ENCODE results near the gene FOXA3. TPM values are rescaled to one million over a fixed set of nuclear protein-coding genes. Genes with fewer than 3 reads are reported as not detected.

Gene FOXA3
- total RNA-seq, 2 donors from 2014 or later, result 0.09 to 1.1 TPM

DNA sequence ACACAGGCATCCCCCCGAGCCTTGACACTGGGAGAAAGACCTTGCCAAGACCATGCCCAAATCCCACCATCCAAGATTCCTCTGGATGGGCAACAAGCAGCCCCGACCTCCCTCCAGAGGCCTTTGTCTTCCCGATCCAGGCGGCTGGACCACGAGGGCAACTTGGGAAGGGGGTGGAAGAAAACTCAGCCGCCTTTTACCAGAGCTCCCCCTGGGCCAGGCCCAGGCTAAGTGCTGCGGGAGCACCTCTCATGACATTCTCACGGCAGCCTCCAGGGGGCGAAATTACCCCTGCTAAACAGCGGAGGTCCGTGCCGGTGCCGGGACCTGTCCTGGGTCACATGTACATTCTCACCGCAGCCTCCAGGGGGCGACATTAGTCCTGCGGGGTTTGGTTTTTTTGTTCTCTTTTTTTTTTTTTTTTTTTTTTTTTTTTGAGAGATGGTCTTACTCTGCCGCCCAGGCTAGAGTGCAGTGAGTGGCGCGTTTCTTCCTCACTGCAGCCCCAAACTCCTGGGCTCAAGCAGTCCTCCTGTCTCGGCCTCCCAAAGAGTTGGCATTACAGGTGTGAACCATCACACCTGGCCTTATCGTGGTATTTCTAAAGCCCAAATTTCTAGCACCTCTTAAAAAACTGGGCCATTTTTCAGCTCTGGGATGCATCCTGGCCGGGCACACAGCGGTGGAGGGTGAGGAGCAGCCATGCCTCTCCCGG lies 47.0 kb upstream of the FOXA3 start:
- no peaks in the 10 kb centered on the region for H3K9me3 ChIP-seq
- H3K36me3 ChIP-seq, result no peaks in the 10 kb centered on the region
- intact Hi-C loops (cut with DNase I), result loop anchor here (5.0 kb wide), 1 partner anchor 65 kb away; no protein-coding TSS in a partner anchor
- peak; percentile 89 for DNase-seq (ENCODE audit: low spot score)
- H3K27me3 ChIP-seq (replicated peaks; ENCODE audit: insufficient read depth), result no peaks in the 10 kb centered on the region
- H3K4me3 ChIP-seq, result no peak overlapping the region
- 22% methylated on average over 24 of the region's 24 CpGs for WGBS
- H3K4me1 ChIP-seq (replicated peaks), result no peaks in the 10 kb centered on the region
- H3K27ac ChIP-seq, result no peak overlapping the region
- TF ChIP-seq POLR2A (IDR thresholded peaks at IDR 0.05), result no peak
- TF ChIP-seq, protein P1, sequence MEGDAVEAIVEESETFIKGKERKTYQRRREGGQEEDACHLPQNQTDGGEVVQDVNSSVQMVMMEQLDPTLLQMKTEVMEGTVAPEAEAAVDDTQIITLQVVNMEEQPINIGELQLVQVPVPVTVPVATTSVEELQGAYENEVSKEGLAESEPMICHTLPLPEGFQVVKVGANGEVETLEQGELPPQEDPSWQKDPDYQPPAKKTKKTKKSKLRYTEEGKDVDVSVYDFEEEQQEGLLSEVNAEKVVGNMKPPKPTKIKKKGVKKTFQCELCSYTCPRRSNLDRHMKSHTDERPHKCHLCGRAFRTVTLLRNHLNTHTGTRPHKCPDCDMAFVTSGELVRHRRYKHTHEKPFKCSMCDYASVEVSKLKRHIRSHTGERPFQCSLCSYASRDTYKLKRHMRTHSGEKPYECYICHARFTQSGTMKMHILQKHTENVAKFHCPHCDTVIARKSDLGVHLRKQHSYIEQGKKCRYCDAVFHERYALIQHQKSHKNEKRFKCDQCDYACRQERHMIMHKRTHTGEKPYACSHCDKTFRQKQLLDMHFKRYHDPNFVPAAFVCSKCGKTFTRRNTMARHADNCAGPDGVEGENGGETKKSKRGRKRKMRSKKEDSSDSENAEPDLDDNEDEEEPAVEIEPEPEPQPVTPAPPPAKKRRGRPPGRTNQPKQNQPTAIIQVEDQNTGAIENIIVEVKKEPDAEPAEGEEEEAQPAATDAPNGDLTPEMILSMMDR (IDR thresholded peaks at IDR 0.05), result peak; percentile 91 to 97 (median 94)
- TF ChIP-seq POLR2AphosphoS5 (IDR thresholded peaks at IDR 0.05), result peak; percentile 82

DNA sequence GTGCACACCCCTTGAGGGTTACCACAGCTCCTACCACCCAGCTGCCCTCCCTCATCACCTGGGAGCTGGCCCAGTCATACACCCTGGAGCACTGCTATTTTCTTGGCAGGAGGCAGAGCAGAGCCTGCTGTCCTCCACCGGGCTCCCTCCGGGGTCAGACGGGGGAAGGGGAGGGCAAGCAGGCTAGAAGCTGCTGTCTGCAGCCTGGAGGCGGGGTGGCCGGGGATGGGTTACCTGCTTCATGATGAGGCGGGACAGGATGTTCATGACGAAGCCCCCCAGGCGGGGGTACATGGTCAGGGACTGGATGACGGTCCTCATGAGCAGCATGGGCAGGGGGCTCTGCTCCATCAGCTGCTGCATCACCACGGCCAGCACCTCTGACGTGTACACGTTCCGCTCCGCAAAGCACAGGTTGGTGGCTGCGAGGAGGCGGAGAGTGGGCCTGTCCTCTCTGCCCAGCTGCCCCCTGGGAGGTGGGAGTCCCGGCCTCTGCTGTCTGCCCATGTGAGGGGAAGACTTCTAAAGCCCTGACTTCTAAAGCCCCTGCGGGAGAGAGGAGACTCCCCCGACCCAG lies 46.3 kb upstream of the FOXA3 start:
- no peak overlapping the region for H3K27ac ChIP-seq
- H3K36me3 ChIP-seq, result peaks cover 0 to 4% of the 10 kb centered on the region in 2 donors
- H3K4me1 ChIP-seq (replicated peaks), result no peaks in the 10 kb centered on the region
- H3K27me3 ChIP-seq (replicated peaks; ENCODE audit: insufficient read depth), result no peaks in the 10 kb centered on the region
- no peaks in the 10 kb centered on the region for H3K9me3 ChIP-seq
- intact Hi-C loops (cut with DNase I), result loop anchor here (5.0 kb wide), 1 partner anchor 64 kb away; no protein-coding TSS in a partner anchor
- no peak overlapping the region for H3K4me3 ChIP-seq
- DNase-seq (ENCODE audit: low spot score), result no peak
- TF ChIP-seq, protein P1 (IDR thresholded peaks at IDR 0.05), result no peak
- TF ChIP-seq POLR2AphosphoS5 (IDR thresholded peaks at IDR 0.05), result no peak
- no peak for TF ChIP-seq POLR2A (IDR thresholded peaks at IDR 0.05)
- WGBS, result 73% methylated on average over 19 of the region's 19 CpGs

DNA sequence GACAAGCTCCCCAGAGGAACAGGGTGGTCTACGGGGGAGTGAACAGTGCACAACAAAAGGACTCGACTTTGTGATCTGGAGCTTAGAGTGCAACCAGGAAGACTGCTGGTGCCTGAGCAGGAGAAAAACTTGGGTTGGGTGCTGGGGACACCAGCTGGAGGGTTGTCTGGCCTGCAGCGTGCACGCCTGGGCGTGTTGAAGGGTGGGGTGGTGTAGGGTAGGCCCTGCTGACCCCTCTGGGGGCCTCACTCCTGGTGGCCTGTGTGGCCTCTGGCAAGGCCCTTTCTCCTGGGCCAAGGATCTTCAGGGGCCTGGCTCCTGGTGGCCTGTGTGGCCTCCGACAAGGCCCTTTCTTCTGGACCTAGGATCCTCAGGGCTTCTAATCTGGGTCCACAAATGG lies 44.4 kb upstream of the FOXA3 start:
- H3K4me3 ChIP-seq, result no peak overlapping the region
- no peak for DNase-seq (ENCODE audit: low spot score)
- intact Hi-C loops (cut with DNase I), result loop anchor here (5.0 kb wide), 1 partner anchor 63 kb away; no protein-coding TSS in a partner anchor
- no peaks in the 10 kb centered on the region for H3K27me3 ChIP-seq (replicated peaks; ENCODE audit: insufficient read depth)
- no peaks in the 10 kb centered on the region for H3K9me3 ChIP-seq
- no peak for TF ChIP-seq POLR2A (IDR thresholded peaks at IDR 0.05)
- H3K36me3 ChIP-seq, result peaks cover 0 to 6% of the 10 kb centered on the region in 2 donors
- H3K4me1 ChIP-seq (replicated peaks), result peaks cover 8% of the 10 kb centered on the region
- 73% methylated on average over 6 of the region's 6 CpGs for WGBS
- H3K27ac ChIP-seq, result no peak overlapping the region

DNA sequence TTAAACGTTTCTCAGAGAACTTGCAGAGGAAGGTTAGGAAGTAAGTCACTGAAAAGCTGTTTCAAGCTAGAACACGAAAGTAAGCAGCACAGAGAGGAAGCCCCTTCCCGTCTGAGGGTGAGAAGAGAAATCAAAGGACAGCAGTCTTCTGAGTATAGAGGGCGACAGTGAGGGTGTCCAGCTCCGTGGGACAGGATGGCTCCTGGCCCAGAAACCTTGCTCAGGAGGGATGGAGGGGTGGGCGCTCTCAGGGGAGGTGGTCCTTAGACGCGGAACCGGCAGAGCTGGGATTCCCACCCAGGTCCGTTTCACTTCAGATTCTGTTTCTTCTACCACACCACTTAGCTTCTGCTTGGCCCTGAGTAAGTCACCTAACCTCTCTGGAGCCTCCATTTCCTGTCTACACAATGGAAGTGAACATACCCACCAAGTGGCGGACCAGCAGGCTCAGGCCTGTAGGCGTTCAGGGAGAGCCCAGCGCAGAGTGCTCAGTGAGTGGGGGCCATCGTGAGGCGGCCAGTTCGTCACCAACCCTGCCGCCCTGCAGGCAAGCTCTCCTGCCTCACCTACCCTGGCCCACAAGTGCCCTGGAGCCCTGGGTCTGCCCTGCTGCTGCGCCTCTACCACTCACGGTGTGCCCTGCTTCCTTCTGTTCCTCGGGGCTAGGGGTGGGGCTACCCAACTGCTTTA lies 43.6 kb upstream of the FOXA3 start:
- H3K36me3 ChIP-seq, result peaks cover 0 to 6% of the 10 kb centered on the region in 2 donors
- 67% methylated on average over 20 of the region's 20 CpGs for WGBS

DNA sequence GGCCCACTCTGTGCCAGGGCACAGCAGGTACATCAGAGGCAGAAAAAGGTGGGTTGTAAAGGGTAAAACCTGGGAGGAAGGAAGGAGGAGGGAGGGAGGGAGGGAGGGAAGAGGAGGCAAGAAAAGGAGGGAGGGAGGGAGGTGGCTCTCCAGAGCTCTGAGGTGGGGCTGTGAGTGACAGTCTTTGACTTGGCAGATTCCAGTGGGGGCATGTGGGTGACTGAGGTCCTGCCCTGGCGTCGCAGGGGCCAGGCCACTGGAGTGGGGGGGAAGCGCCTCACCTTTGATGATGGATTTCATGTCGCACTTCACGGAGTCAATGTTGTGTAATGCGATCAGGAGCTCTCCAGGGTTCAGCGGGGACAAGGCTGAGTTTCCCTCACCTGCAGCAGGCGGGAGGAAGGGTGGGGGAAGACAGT lies 43.0 kb upstream of the FOXA3 start:
- no peak overlapping the region for H3K27ac ChIP-seq
- no peak for DNase-seq (ENCODE audit: low spot score)
- H3K36me3 ChIP-seq, result peaks cover 4 to 6% of the 10 kb centered on the region in 2 donors
- H3K27me3 ChIP-seq (replicated peaks; ENCODE audit: insufficient read depth), result no peaks in the 10 kb centered on the region
- peaks cover 9% of the 10 kb centered on the region for H3K4me1 ChIP-seq (replicated peaks)
- H3K9me3 ChIP-seq, result no peaks in the 10 kb centered on the region
- WGBS, result 76% methylated on average over 8 of the region's 8 CpGs
- intact Hi-C loops (cut with DNase I), result no loop called here
- H3K4me3 ChIP-seq, result no peak overlapping the region
- TF ChIP-seq POLR2AphosphoS5 (IDR thresholded peaks at IDR 0.05), result no peak
- TF ChIP-seq, protein P1 (IDR thresholded peaks at IDR 0.05), result no peak
- TF ChIP-seq POLR2A (IDR thresholded peaks at IDR 0.05), result no peak

More for the DNA sequence above, 43.6 kb upstream of the FOXA3 start:
- Histone ChIP-seq H3K27me3 (replicated peaks; ENCODE audit: insufficient read depth) (no peaks in the 10 kb centered on the region), H3K27ac (no peak overlapping the region), H3K4me3 (no peak overlapping the region), H3K4me1 (replicated peaks) (peaks cover 9% of the 10 kb centered on the region), H3K9me3 (no peaks in the 10 kb centered on the region)
- TF ChIP-seq, protein P1 (IDR thresholded peaks at IDR 0.05), result no peak
- TF ChIP-seq POLR2AphosphoS5 (IDR thresholded peaks at IDR 0.05) (no peak), POLR2A (IDR thresholded peaks at IDR 0.05) (no peak)
- no peak for DNase-seq (ENCODE audit: low spot score)
- intact Hi-C loops (cut with DNase I), result no loop called here

All from prostate gland (tissue), 2 donors.